Kasumi-1 (cell line): ENCODE data around the gene RAB36.

Experiments
- DNase-seq, 2 experiments: peaks; one replicate each; lab custom pipeline; 2025; lab: John Stamatoyannopoulos, UW

RAB36 gene

DNA sequence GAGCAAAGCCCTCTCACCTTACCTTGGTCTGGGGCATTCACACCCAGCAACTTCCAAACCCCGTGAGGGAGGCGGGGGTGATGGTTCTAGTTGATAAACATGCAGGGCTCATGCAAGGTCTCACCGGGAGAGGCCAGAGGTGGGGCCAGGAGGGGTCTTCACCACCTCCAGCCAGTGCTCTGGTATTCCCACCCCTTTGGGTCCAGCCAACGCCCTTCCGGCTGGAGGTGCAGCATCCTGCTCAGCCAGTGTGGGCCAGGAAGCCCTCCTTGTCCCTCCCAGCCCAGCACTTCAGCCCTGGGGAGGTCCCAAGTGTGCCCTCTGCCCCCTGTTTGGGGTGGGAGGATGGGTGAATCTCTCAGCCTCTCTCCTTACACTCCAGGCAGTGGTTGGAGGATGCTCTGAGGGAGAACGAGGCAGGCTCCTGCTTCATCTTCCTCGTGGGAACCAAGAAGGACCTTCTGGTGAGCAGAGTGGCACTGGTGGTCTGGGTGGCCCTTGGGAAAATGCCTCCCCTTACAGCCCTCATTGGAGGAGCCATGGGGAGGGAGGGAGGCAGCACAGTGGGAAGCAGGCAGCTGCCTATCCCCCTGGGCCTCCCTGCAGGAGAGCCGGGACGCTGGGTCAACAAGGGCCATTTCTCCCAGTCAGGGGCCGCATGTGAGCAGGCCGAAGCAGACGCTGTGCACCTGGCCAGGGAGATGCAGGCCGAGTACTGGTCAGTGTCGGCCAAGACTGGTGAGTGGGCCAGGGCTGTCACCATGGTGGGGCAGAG is 13.4 kb downstream of the RAB36 start:
- no peak for DNase-seq

DNA sequence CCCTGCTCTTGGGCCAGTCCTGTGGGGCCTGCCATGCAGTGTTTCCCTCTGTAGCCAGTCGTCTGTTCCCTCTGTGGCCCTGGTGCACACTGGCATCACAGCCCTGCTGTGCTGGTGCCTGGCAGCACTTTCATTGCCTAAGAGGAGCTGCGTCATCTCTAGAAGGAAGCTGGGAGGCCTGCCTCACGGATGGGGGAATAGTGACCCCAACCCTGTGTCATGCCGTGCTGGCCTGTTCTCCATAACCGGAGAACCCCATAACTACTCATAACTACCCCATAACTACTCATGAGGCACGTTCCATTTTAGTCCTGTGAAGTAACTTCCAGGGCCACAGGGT is 14.0 kb downstream of the RAB36 start:
- DNase-seq, result no peak

DNA sequence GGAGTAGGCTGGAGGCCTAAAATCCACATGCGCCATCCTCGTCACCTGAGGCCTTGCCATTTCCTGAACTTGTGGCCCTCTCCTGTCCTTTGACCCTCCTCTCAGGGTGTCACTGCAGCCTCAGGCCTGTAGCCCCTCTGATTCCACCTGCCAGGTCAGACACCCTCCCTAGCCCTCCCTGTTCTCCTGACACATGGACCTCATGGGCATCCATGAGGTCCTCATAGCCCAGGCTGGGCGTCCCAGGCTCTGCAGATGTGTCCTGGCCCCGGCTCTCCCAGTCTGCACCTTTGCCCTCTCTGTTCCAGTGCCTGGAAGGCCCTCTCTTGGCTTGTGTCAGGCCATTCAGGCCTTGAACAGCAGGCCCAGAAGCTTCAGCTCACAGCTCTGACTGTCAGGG is 15.8 kb downstream of the RAB36 start:
- DNase-seq, result no peak

DNA sequence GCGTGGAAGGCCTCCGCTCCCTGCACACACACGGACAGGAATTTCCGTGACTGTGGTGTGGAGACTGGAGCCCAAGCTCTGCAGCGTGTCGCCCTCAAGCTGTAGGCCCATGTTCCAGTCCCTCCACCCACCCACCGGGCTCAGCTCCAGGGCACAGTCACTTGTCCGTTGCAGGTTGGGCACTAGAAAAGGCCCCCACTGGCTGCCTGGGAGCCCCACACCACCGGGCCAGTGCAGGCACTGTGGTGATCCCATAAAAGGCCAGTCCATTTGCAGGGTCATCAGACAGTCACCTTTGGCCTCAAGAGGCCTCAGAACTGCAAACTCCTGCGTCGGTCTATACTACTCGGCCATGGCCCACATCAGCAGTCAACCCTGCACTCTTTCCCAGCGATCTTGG is 16.3 kb downstream of the RAB36 start:
- DNase-seq, result no peak

DNA sequence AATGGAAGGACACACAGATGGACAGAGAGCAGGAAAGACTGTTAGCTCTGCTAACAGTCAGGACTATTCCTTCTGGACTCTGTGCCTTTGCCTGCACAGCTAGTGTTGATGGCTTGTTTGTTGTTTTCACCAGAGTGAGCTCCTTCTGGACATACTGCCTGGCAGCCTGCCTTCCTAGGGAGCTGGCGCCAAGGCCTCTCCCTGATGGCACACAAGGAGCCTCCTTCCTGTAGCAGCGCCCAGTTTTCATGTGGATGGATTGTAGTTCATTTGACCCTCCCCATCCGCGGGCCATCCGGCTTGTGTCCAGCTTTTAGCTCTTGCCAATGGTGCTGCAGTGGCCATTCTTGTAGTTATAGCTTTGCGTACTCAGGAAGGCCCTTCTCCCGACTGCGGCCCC is 18.4 kb downstream of the RAB36 start:
- no peak for DNase-seq

DNA sequence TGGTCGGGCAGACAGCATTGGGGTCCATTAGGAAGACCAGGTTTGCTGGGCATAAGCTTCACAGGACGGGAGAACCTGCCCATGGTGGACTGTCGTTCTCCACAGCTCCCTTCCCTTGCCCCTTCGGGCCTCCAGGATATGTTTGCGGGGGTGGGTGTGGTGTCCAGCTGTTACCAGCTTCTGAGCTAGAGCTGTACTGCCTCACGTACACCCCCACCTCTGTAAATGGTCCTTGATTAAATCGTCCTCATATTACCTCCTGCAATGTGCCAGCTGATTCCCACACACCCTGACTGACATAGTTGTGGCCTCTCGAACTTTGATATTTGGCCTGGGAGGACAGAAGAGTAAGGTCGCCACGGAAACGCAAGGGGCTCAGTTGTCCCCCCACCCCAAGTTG is 18.8 kb downstream of the RAB36 start:
- DNase-seq, result no peak

DNA sequence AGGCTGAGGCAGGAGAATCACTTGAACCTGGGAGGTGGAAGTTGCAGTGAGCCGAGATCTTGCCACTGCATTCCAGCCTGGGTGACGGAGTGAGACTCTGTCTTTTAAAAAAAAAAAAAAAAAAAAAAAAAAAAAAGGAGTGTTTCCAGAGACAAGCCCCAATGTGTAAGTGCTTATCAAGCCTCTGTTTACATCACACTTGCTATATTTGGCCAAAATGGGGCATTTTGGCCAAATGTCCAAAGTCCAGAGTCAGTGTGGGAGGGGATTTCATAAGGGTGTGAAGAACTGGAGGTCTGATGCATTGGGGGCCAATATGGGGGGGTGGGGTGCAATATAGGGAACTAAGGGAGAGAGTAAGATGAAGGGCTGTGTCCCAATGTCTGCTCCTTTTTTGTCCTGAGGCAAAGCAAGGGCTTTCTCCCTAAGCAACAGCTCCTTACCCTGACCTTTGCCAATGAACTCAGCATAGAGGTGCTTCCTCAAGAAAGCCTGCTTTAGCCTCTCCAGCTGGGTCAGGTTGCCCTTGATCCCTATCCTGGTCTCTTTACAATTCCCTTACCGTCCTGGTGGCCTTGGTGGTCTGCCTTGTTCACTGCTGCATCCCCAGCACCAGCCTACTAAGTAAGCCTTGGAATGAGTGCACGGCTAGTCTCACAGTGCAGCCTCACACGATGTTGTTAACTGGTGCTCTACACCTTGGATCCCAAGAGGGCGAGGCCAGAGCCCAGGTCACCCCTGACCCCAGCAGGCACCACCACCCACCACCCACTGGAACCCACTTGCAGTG is 21.0 kb downstream of the RAB36 start:
- DNase-seq, result no peak

DNA sequence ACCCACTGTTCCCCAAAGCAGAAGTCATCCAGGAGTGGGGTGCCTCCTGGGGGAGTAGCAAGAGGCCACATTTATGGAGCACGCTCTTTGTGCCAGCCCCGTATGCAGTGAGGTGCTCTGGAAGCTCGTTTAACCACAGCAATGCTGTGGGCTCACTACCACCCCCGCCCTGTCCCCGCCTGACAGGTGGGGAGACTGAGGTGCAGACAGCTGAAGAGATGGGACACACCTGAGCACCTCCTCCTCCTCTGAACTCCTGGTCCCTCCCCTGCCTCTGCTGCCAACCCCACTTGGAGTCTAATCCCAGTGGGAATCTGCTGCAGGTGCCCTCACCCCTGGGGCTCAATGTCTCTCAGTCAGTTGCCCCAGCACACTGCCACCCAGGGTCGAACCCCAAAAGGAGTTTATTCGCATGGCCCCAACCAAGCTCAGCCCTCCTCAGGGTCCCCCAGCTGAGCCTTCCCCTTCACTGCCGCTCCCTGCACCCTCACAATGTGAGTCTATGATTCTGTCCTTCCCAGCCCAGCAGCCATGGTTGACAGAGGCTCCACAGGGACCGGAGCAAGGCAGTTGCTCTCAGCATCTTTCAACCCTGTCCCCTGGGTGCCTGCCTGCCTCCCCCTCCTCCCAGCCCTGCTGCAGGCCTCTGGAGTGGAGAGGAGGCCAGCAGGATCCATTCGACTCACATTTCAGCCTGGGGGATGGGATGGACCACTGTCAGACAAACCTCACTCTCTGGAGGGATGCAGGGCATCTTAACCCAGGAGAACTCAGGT is 21.8 kb downstream of the RAB36 start:
- DNase-seq, result no peak

DNA sequence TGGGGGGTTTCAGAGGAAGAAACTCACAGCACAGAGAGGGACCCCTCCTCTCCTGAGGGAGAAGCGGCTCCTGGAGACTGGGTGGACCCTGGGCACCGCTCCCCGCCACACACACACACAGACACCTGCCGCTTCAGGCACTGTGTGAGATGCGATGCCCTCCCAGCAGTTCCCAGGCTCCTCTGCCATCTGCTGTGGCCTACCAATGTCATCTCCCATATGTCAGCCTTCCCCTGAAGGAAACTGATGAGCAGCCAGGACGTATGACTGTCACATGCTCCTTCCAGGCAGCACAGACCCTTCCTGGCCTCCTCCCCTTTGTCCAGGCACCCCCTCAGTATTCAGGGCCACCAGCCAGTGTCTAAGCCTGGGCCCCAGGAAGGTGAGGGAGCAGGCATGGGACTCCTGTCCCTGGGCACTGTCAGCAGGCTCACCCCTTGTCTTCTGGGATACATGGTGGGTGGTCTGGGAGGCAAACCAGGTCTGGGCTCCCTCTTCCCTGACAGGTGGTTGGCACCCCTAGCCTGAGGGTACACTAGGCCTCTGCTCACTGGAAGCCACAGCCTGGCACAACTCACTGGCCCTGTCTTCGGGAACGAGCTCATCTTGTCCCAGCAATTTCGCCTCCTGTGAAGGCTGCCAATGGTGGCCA is 23.2 kb downstream of the RAB36 start:
- DNase-seq, result no peak

DNA sequence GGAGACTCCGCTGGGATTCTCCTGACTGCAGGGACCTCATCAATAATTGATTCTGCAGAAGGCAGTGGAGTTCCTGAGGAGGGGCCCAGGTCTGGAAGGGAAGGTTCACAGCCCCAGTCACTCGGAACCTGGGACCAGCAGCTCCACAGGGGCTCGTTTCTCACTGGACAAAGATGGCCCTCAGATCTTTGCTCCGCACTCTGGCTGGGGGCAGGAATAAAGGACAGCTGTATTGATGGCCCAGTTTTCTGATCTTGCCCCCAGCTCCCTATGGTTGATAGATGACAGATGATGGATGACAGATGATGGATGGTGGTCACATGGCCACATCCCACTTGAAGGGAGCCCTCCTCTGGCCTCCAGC is 23.7 kb downstream of the RAB36 start:
- DNase-seq, result no peak

DNA sequence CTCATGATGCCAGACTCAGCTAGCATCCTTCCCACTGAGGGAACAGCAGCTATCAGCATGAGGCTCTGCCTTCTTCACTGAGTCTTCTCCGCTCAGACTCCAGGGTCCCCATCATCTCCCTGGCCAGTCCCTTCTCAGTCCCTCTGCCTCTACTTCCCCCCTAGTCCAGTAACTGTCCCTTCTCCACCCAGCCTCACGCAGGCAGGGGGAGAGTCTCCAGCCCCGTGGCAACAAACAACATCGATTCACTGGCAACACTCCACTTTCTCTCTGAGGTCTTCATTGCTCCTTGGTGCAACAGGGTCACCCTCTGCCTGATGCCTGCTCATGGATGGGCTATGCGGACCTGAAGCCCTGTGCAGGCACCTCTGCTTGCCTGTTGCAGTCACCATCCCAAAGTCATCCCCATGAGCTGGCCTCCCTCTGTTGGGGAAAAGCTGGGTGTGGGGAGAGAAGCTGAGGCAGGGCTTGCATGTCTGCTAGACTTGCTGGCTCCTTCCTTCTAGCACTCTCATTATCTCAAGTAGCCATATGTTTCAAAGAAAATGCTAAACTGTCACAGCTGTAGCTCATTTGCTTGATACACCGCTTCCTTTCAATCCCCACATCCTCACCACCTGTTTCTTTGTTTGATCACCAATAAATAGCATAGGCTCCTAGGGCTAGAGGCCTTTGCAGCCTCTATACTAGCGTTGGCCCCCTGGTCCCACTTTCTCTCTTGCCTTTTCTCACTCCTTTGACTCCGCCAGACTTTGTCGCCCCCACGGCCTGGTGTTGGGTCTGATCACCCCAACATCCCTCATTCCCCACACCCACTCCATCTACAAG is 30.8 kb downstream of the RAB36 start:
- DNase-seq, result no peak

DNA sequence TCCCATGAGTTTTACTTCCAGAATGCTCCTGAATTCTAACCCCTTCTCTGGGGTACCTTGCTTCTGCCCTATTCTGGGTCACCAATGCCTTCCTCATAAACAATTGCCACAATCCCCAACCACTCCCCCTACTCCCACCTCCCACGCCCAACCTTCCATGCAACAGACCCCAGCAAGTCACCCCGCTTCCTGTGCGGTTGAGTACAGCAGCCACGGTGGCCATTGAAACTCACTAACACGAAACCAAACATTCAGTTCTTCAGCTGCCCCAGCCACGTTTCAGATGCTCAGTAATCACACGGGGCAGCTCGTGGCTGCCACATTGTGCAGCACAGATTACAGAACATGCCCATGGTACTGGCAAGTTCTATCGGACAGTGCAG is 31.4 kb downstream of the RAB36 start:
- no peak for DNase-seq

DNA sequence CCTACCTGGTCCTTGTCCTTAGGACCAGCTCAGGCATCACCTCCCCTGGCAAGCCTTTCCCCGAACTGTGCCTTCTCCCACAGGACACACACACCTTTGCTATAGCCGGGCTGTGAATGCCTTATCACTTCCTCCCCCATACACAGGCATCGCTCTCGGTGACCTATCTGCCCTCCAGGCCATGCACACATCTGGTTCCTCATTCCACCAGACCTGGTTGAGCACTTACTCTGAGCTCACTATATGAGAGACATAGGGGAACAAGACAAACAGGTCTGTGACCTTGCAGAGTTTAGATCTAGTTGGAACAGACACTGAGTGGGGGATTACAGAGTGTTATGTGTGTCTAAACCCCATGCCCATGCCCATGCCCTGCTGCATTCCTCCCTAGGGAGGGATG is 31.9 kb downstream of the RAB36 start:
- peak; percentile 30 to 43 for DNase-seq

DNA sequence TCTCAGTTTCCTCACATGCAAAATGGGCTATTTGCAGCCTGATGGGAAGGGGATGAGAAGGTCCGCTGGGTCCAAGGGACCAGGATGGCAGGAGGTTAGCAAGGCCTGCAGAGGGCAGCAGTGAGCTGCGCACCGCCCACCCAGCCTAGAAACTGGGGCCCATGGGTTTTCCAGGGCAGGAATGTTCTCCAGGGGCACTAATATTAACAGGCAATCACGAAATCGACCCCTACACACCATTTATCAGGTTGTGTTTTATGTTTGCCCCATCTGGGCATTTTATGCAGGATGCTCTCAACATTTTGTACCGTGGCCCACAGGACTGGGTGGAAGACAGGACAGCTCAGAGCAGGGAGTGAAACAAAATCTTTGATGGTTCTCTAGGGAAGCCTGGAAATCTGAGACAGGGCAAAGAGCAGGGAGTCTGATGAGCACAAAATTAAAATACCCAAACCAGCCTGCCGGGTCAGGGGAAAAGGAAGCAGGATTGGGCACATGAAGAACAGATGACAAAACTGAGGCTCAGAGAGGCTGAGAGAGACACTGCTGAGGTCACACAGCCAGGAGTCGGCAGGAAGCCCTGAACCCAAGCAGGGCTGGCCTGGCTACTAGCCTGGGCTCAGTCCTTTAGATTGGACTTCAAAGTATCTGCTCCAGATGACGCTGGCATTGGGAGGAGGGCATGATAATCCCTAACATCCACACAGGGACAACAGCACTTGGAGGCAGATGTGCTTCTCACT is 33.4 kb downstream of the RAB36 start:
- peak; percentile 52 to 59 for DNase-seq

DNA sequence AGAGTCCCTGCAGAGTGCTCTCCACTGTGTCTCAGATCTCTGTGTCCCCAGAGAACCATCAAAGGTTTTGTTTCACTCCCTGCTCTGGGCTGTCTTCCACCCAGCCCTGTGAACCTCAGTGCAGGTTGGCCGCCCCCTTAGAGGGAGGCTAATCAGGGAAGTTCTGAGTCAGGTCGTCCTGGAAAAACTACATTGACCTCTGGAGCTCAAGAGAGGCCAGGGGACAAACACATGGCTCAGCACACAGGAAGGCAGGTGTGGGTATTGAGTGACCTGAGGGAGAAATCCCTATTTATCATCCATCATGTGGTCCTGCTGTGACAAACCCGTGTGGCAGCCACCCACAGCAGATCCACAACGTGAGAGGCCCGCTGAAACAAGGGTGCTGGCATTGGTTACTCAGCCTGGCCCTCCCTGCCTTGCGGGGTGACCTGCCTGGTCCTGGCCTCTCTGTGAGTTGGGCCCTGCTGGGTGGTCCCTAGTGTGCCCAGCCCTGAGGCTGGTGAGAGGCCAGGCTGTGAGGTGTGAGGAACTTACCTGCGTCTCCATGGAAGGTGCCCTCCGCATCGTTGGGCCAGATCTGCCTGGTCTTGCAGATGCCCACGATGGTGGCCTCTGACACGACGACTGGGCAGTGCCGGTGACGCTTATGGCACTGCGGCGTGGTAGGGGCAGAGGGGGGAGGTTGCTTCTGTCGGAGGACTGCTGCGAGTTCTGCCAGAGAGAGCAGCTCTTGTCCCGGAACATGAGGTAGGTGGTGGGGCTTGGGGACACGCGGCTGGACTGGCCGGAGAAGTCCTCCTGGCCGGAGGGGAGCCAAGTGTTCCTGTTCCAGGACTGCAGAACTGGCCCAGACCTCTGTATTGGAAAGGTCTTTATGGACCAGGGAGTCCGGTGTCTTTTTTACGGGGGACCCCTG is 34.4 kb downstream of the RAB36 start:
- DNase-seq, result no peak

DNA sequence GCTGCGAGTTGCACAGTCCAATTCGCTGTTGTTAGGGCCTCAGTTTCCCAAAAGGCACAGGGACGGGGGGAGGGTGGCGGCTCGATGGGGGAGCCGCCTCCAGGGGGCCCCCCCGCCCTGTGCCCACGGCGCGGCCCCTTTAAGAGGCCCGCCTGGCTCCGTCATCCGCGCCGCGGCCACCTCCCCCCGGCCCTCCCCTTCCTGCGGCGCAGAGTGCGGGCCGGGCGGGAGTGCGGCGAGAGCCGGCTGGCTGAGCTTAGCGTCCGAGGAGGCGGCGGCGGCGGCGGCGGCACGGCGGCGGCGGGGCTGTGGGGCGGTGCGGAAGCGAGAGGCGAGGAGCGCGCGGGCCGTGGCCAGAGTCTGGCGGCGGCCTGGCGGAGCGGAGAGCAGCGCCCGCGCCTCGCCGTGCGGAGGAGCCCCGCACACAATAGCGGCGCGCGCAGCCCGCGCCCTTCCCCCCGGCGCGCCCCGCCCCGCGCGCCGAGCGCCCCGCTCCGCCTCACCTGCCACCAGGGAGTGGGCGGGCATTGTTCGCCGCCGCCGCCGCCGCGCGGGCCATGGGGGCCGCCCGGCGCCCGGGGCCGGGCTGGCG is 35.1 kb downstream of the RAB36 start, which contains the start of gene BCR:
TSS of gene BCR (plus strand) at position 209 of the 592 bp plus-strand sequence. CDS start 452 bp downstream, outside the sequence.
- DNase-seq, result peak; percentile 30 to 43

DNA sequence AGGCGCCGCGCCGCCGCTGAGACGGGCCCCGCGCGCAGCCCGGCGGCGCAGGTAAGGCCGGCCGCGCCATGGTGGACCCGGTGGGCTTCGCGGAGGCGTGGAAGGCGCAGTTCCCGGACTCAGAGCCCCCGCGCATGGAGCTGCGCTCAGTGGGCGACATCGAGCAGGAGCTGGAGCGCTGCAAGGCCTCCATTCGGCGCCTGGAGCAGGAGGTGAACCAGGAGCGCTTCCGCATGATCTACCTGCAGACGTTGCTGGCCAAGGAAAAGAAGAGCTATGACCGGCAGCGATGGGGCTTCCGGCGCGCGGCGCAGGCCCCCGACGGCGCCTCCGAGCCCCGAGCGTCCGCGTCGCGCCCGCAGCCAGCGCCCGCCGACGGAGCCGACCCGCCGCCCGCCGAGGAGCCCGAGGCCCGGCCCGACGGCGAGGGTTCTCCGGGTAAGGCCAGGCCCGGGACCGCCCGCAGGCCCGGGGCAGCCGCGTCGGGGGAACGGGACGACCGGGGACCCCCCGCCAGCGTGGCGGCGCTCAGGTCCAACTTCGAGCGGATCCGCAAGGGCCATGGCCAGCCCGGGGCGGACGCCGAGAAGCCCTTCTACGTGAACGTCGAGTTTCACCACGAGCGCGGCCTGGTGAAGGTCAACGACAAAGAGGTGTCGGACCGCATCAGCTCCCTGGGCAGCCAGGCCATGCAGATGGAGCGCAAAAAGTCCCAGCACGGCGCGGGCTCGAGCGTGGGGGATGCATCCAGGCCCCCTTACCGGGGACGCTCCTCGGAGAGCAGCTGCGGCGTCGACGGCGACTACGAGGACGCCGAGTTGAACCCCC is 35.8 kb downstream of the RAB36 start:
- DNase-seq, result no peak

DNA sequence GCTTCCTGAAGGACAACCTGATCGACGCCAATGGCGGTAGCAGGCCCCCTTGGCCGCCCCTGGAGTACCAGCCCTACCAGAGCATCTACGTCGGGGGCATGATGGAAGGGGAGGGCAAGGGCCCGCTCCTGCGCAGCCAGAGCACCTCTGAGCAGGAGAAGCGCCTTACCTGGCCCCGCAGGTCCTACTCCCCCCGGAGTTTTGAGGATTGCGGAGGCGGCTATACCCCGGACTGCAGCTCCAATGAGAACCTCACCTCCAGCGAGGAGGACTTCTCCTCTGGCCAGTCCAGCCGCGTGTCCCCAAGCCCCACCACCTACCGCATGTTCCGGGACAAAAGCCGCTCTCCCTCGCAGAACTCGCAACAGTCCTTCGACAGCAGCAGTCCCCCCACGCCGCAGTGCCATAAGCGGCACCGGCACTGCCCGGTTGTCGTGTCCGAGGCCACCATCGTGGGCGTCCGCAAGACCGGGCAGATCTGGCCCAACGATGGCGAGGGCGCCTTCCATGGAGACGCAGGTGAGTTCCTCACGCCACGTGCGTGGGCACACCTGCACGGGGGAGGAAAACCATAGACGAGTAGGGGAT is 36.5 kb downstream of the RAB36 start:
- DNase-seq, result no peak
